BE2C (cell line): ENCODE results near the gene GSTM1.

Source experiments
- DNase-seq: peaks from one replicate; pipeline ENCODE4 v3.0.0-alpha.2; 2020
- H3K27me3 ChIP-seq: fragments of 250-450 bp; sonication (Bioruptor Pico); 2 replicates; pipeline ENCODE4 v1.5.1; 2020; ENCODE audit warnings: mild to moderate bottlenecking
- H3K36me3 ChIP-seq: fragments of 250-450 bp; sonication (Bioruptor Pico); 2 replicates; pipeline ENCODE4 v1.5.1; 2020; ENCODE audit warnings: mild to moderate bottlenecking
- H3K4me1 ChIP-seq: fragments of 250-450 bp; sonication (Bioruptor Pico); 2 replicates; pipeline ENCODE4 v1.5.1; 2020
- H3K4me3 ChIP-seq: 2 replicates; pipeline ENCODE4 v1.5.1; 2011; ENCODE audit warnings: low read depth, low read length
- H3K9me3 ChIP-seq: fragments of 250-450 bp; sonication (Bioruptor Pico); 2 replicates; pipeline ENCODE4 v1.5.1; 2020
- TF ChIP-seq, protein P1 (sequence below): IDR thresholded peaks from 2 replicates; pipeline ENCODE4 v1.5.1; 2012; ENCODE audit warnings: mild to moderate bottlenecking, low read depth, low read length

The GSTM1 gene

DNA sequence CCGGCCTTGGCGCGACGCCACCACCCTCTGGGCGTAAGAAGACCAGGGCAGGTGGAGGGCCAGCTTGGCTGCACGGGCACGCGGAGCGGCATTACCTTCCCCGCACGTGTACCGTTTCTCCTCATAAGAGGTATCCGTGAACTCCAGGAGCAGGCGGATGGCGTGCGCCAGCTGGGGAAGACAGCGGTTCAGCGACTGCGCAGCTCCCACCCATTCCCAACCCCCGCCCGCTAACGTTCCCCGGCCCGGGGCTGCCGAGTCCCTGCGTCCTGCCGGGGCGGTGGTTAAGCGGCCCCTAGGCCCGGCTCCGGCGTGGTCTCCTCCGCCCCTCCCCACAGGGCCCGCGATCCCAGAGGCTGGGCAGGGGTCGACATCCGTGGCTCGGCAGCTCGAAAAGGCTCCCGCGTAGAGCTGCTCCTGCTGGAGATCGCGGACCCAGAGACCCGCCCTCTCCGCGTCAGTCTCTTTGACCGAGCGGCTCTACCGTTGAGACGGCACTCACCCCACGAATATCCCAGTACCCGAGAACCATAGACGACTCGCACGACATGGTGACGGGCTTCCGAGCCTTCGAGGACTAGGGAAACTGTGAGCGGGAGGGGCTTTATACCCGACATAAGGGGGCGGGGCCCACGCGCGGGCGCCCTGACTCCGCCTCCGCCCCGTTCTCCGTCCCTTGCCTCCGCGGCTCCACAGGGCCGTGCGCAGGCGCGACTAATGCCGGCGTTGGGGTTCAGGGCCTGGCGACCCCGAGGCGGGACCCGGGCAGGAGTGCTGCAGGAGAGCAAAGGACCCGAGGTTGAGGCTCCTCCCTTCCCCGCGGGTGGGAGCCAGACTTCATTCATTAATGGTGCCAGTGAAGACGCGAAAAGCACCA lies 52.4 kb downstream of the GSTM1 start:
- Histone ChIP-seq H3K27me3 (no peaks in the 10 kb centered on the region), H3K4me1 (no peaks in the 10 kb centered on the region), H3K36me3 (peaks cover 7% of the 10 kb centered on the region; the same call in 1 of the 2 replicates), H3K4me3 (peak overlapping the region; percentile 65), H3K9me3 (no peaks in the 10 kb centered on the region)
- TF ChIP-seq, protein P1, sequence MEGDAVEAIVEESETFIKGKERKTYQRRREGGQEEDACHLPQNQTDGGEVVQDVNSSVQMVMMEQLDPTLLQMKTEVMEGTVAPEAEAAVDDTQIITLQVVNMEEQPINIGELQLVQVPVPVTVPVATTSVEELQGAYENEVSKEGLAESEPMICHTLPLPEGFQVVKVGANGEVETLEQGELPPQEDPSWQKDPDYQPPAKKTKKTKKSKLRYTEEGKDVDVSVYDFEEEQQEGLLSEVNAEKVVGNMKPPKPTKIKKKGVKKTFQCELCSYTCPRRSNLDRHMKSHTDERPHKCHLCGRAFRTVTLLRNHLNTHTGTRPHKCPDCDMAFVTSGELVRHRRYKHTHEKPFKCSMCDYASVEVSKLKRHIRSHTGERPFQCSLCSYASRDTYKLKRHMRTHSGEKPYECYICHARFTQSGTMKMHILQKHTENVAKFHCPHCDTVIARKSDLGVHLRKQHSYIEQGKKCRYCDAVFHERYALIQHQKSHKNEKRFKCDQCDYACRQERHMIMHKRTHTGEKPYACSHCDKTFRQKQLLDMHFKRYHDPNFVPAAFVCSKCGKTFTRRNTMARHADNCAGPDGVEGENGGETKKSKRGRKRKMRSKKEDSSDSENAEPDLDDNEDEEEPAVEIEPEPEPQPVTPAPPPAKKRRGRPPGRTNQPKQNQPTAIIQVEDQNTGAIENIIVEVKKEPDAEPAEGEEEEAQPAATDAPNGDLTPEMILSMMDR: no peak
- DNase-seq: peak; percentile 84

DNA sequence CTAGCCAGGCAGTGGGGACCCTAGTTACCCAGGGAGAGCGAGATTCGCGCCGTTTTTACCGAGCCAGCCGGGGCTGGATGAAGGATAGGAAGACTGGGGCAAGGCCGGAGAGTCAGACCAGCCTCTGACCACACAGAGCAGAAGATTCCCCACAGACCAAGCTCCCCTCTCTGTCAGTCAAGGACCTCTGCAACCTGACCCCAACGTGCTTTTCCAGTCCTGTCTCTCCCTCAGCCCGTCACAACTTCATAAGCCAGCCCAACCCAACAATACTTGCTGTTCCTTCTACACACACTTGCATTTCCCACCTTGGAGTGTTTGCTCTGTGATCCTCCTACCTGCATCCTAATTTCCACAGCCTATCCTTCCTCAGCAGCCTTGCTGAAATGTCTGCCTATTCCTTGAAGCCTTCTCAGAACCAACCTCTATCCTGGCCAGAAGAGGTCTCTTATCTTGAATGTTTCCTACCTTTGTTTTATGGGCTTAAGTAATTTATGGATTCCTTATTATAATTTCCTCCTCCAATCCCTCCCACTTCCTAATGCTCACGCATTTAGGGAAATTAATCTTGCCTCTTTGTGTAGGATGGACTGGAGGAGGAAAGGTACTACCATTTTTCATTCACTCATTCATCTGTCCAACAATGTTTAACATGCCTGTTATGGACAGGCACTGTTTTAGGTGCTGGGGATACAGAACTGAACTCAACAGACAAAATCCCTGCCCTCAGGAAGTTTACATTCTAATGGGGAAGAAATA lies 53.2 kb downstream of the GSTM1 start, which contains the start of gene GSTM3:
TSS of gene GSTM3 (minus strand) at position 424 of the 759 bp plus-strand sequence. CDS start 751 bp downstream, outside the sequence.
- Histone ChIP-seq H3K9me3 (no peaks in the 10 kb centered on the region), H3K36me3 (peaks cover 7% of the 10 kb centered on the region; the same call in 1 of the 2 replicates), H3K27me3 (no peaks in the 10 kb centered on the region), H3K4me3 (peak within 1 kb of the TSS; percentile 65), H3K4me1 (no peaks in the 10 kb centered on the region)
- TF ChIP-seq, protein P1: no peak
- no peak for DNase-seq
